Kidney (tissue), 14 donors: Measurements from ENCODE around the gene SUGCT. TPM values are rescaled to one million over a fixed set of nuclear protein-coding genes. Genes with fewer than 3 reads are reported as not detected.

Experiments used
- DNase-seq, 5 donors: peaks; one replicate each; pipeline ENCODE4 v3.0.0-alpha.2; 2013 to 2020
- FAIRE-seq: peaks from 2 replicates; lab custom pipeline; 2012; peaks lifted over from hg19 to GRCh38; lab: Jason Lieb, UNC
- H3K27ac ChIP-seq, 2 donors: one replicate each; pipeline ENCODE4 v1.7.0; 2013; ENCODE audit warnings: low read depth in 2 of 2, low read length in 2 of 2, inconsistent platforms in 1 of 2
- H3K27me3 ChIP-seq: one replicate; pipeline ENCODE4 v1.7.1; 2013; ENCODE audit warnings: low read length, inconsistent platforms; ENCODE audit not compliant: control insufficient read depth, insufficient read depth
- H3K36me3 ChIP-seq, 3 donors: one replicate each; pipeline versions ENCODE4 v1.7.0 to v1.7.1; 2013; ENCODE audit warnings: low read length in 3 of 3, control low read depth in 1 of 3, inconsistent platforms in 1 of 3; ENCODE audit not compliant: insufficient read depth in 3 of 3, control insufficient read depth in 2 of 3
- H3K4me1 ChIP-seq, 3 donors: one replicate each; pipeline versions ENCODE4 v1.7.0 to v1.7.1; 2013; ENCODE audit warnings: low read length in 3 of 3, inconsistent platforms in 1 of 3, low read depth in 1 of 3; ENCODE audit not compliant: control insufficient read depth in 2 of 3, insufficient read depth in 2 of 3
- H3K4me3 ChIP-seq, 3 donors: one replicate each; pipeline versions ENCODE4 v1.7.0 to v1.8.1; 2013; ENCODE audit warnings: low read length in 3 of 3, control low read depth in 1 of 3, inconsistent platforms in 1 of 3
- H3K9ac ChIP-seq, 3 donors: one replicate each; pipeline versions ENCODE4 v1.7.0 to v1.7.1; 2013; ENCODE audit warnings: low read length in 3 of 3, control low read depth in 1 of 3, inconsistent platforms in 1 of 3
- H3K9me3 ChIP-seq, 3 donors: one replicate each; pipeline versions ENCODE4 v1.7.0 to v1.7.1; 2013; ENCODE audit warnings: low read length in 3 of 3, control low read depth in 1 of 3, inconsistent platforms in 1 of 3; ENCODE audit not compliant: control insufficient read depth in 2 of 3, insufficient read depth in 1 of 3
- intact Hi-C: fragments of 100-400 bp; cut with DNase I; formaldehyde crosslinking; loops from one replicate; pipeline ENCODE4 v1.11.1; 2022
- polyA plus RNA-seq: library from polyadenylated mRNA; stranded (reverse); fragments of 350-450 nt; fragmentation: Illumina TruSeq; extraction: RNeasy Lipid Tissue Mini Kit (QIAGEN cat#74804); gene quantifications from one replicate; pipeline ENCODE4 v1.2.3, GENCODE V29; 2014; ENCODE audit warnings: low read depth, low replicate concordance; ENCODE audit not compliant: insufficient read depth
- total RNA-seq: library from RNA; stranded (reverse); fragmentation: NEBNext Ultra II Directional; extraction: Animal tissue kit (Norgen Biotek cat#: 25700); gene quantifications from one replicate; pipeline ENCODE4 v1.2.1, GENCODE V29; 2021
- TF ChIP-seq, protein P1 (sequence below): IDR thresholded peaks from 3 replicates; pipeline ENCODE4 v1.5.1; 2012; ENCODE audit warnings: mild to moderate bottlenecking, moderate library complexity, borderline replicate concordance; ENCODE audit not compliant: insufficient read depth; ENCODE audit errors: extremely low read depth
- donor health status: control.
- donor health status: control.
- donor health status: control.
- donor health status: control.
- donor health status: control.
- donor health status: DM: yes; HTN: yes; CAD: no.
- donor health status: Normal renal cell carcinoma (clear cell type).

The SUGCT gene
- total and polyA plus RNA-seq, 2 donors from 2014 or later: 7.6 to 45.1 TPM

DNA sequence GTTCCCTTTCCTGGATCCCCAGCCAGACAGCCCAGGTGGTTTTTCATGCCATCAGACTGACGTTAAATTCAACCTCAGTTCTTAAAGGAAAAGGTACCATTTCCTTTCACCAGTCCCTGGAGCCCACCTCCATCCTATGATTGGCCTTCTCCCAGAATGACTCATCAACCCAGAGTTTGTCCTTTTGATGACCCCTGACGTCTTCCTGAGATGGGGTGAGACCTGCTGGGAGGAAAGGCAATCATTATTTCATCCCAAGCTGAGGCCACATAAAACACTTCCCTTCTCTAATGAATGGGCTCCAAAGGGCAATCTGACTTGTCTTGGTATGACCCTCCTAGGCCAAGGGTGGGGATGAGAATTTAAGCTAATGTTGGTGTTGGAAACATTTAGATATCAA, 750.7 kb downstream of the SUGCT start:
- FAIRE-seq: no peak
- H3K4me1 ChIP-seq: peaks cover 0 to 6% (median 0%) of the 10 kb centered on the region in 3 donors
- intact Hi-C loops: no loop called here

DNA sequence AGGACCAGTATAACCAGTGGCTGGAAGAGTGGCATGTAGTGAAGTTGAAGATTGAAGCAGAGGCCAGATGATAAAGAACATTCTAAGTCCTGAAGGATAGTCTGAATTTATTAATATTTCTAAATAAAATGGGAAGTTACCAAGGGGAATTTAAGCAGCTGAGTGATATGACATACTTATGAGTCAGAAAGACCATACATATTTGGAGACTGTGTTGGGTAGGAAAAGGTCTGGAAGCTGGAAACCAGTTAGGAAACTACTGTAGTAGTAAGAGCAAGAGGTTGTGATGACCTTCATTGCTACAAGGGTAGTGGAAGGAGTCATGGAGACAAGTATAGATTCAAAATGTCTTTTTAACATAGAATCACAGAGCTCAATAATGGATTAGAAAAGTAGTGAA, 752.3 kb downstream of the SUGCT start:
- intact Hi-C loops: no loop called here
- Histone ChIP-seq H3K9ac (no peak overlapping the region), H3K9me3 (peaks cover 0 to 12% (median 0%) of the 10 kb centered on the region in 3 donors), H3K4me1 (peaks cover 0 to 6% (median 0%) of the 10 kb centered on the region in 3 donors), H3K27me3 (no peaks in the 10 kb centered on the region), H3K36me3 (no peaks in the 10 kb centered on the region), H3K27ac (no peak overlapping the region), H3K4me3 (no peak overlapping the region)
- TF ChIP-seq, protein P1, sequence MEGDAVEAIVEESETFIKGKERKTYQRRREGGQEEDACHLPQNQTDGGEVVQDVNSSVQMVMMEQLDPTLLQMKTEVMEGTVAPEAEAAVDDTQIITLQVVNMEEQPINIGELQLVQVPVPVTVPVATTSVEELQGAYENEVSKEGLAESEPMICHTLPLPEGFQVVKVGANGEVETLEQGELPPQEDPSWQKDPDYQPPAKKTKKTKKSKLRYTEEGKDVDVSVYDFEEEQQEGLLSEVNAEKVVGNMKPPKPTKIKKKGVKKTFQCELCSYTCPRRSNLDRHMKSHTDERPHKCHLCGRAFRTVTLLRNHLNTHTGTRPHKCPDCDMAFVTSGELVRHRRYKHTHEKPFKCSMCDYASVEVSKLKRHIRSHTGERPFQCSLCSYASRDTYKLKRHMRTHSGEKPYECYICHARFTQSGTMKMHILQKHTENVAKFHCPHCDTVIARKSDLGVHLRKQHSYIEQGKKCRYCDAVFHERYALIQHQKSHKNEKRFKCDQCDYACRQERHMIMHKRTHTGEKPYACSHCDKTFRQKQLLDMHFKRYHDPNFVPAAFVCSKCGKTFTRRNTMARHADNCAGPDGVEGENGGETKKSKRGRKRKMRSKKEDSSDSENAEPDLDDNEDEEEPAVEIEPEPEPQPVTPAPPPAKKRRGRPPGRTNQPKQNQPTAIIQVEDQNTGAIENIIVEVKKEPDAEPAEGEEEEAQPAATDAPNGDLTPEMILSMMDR: no peak
- DNase-seq: no peak
- FAIRE-seq: no peak

More for the DNA sequence above, 750.7 kb downstream of the SUGCT start:
- DNase-seq: no peak
- no peak overlapping the region for H3K9ac ChIP-seq
- no peak overlapping the region for H3K4me3 ChIP-seq
- H3K9me3 ChIP-seq: peaks cover 0 to 2% (median 0%) of the 10 kb centered on the region in 3 donors
- H3K27ac ChIP-seq: no peak overlapping the region
- H3K36me3 ChIP-seq: no peaks in the 10 kb centered on the region
- TF ChIP-seq, protein P1: no peak
- no peaks in the 10 kb centered on the region for H3K27me3 ChIP-seq

DNA sequence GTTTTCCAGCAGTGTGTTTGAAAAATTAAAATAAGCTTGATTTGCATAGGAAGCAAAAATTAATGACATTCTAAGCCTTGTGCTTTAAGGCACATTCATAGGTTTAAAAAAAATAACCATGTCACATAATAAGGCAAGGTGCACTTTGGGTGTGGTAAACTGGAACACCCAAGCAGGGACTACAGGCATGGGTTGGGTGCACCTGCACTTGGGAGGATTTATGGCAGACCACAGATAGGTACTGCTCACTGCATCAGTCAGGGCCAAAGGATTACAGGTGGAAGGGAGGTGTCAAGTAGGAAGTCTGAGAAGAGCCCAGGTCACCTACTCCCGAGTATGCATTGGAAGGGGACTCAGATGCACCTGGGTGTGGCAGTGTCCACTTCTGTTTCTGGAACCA, 753.7 kb downstream of the SUGCT start:
- Histone ChIP-seq H3K4me1 (peaks cover 0 to 6% (median 0%) of the 10 kb centered on the region in 3 donors), H3K36me3 (no peaks in the 10 kb centered on the region), H3K27me3 (no peaks in the 10 kb centered on the region), H3K9me3 (peaks cover 0 to 15% (median 0%) of the 10 kb centered on the region in 3 donors), H3K27ac (no peak overlapping the region), H3K4me3 (no peak overlapping the region), H3K9ac (no peak overlapping the region)
- FAIRE-seq (no peak), DNase-seq (no peak)
- TF ChIP-seq, protein P1: no peak
- intact Hi-C loops: no loop called here

DNA sequence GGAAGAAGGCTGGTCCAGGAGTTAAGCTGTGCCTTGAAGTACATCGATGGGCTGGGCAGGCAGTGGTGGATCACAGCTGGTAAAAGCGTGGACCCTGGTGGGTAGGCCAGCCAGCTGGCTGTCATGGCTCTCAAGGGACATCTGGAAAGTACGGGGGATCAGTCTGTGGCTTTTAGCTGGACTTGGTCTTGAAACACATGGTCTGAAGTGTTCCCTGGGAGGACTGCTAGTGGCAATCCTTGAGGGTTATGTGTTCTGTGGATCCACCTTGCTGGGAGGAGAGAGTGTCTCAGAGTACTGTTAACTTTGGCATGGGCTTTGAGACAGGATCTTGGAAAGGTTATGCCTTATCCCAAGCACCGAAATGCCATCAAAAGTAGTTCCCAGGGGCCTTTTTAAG, 754.3 kb downstream of the SUGCT start:
- FAIRE-seq (no peak), DNase-seq (no peak)
- no peaks in the 10 kb centered on the region for H3K36me3 ChIP-seq
- no peak overlapping the region for H3K27ac ChIP-seq
- no peak overlapping the region for H3K9ac ChIP-seq
- H3K4me1 ChIP-seq: peaks cover 0 to 6% (median 0%) of the 10 kb centered on the region in 3 donors
- no peak overlapping the region for H3K4me3 ChIP-seq
- intact Hi-C loops: no loop called here
- no peaks in the 10 kb centered on the region for H3K27me3 ChIP-seq
- TF ChIP-seq, protein P1: no peak
- H3K9me3 ChIP-seq: peaks cover 0 to 15% (median 0%) of the 10 kb centered on the region in 3 donors
